MM.1S (cell line): Measurements from ENCODE around the gene UBTD1.

Experiments used
- DNase-seq: peaks from one replicate; pipeline ENCODE4 v3.0.0-alpha.2; 2015
- H2AFZ ChIP-seq: fragments of 300-600 bp; sonication (generic); 2 replicates; pipeline ENCODE4 v1.6.0; 2016; ENCODE audit warnings: antibody characterized with exemption, low read length
- H3F3A ChIP-seq: fragments of 300-600 bp; sonication (generic); 2 replicates; pipeline ENCODE4 v1.6.1; 2016; ENCODE audit warnings: mild to moderate bottlenecking, antibody characterized with exemption, low read length, moderate library complexity, mixed read lengths; ENCODE audit not compliant: insufficient read depth
- H3K27ac ChIP-seq: fragments of 300-600 bp; sonication (generic); 2 replicates; pipeline ENCODE4 v1.5.1; 2016; ENCODE audit warnings: mild to moderate bottlenecking, low read length
- H3K27me3 ChIP-seq: fragments of 300-600 bp; sonication (generic); replicated peaks from 2 replicates; pipeline ENCODE4 v1.6.0; 2016; ENCODE audit warnings: low read length; ENCODE audit not compliant: insufficient read depth
- H3K36me3 ChIP-seq: fragments of 300-600 bp; sonication (generic); replicated peaks from 2 replicates; pipeline ENCODE4 v1.6.1; 2016; ENCODE audit warnings: mild to moderate bottlenecking, low read length, mixed read lengths; ENCODE audit not compliant: insufficient read depth
- H3K4me1 ChIP-seq: fragments of 300-600 bp; sonication (generic); 2 replicates; pipeline ENCODE4 v1.6.1; 2016; ENCODE audit warnings: low read length, mixed read lengths
- H3K4me2 ChIP-seq: fragments of 300-600 bp; sonication (generic); 2 replicates; pipeline ENCODE4 v1.6.0; 2016; ENCODE audit warnings: low read depth, low read length
- H3K4me3 ChIP-seq: fragments of 300-600 bp; sonication (generic); 2 replicates; pipeline ENCODE4 v1.5.1; 2016; ENCODE audit warnings: low read length, mixed read lengths
- H3K79me2 ChIP-seq: fragments of 300-600 bp; sonication (generic); 2 replicates; pipeline ENCODE4 v1.6.1; 2016; ENCODE audit warnings: mixed run types, low read length, mixed read lengths
- H3K9ac ChIP-seq: fragments of 300-600 bp; sonication (generic); 2 replicates; pipeline ENCODE4 v1.6.1; 2016; ENCODE audit warnings: low read length, mixed read lengths
- H3K9me2 ChIP-seq: fragments of 300-600 bp; sonication (generic); replicated peaks from 2 replicates; pipeline ENCODE4 v1.6.1; 2016; ENCODE audit warnings: mild to moderate bottlenecking, low read length, mixed read lengths; ENCODE audit not compliant: insufficient read depth
- H3K9me3 ChIP-seq: fragments of 300-600 bp; sonication (generic); replicated peaks from 2 replicates; pipeline ENCODE4 v1.6.1; 2016; ENCODE audit warnings: mild to moderate bottlenecking, low read length, mixed read lengths; ENCODE audit not compliant: insufficient read depth
- H4K20me1 ChIP-seq: fragments of 300-600 bp; sonication (generic); 2 replicates; pipeline ENCODE4 v1.6.1; 2016; ENCODE audit warnings: mild to moderate bottlenecking, low read length, moderate library complexity, mixed read lengths; ENCODE audit not compliant: insufficient read depth
- CTCF ChIP-seq: fragments of 300-600 bp; sonication (generic); IDR thresholded peaks from 2 replicates; pipeline ENCODE4 v1.5.1; 2016; ENCODE audit warnings: antibody characterized with exemption, low read length, mixed read lengths
- EZH2 ChIP-seq: fragments of 300-600 bp; sonication (generic); optimal IDR thresholded peaks from 2 replicates; pipeline ENCODE3; 2017; ENCODE audit warnings: low read depth, mild to moderate bottlenecking, antibody characterized with exemption, low read length, mixed read lengths
- EZH2phosphoT487 ChIP-seq: fragments of 300-600 bp; sonication (generic); IDR thresholded peaks from 2 replicates; pipeline ENCODE4 v1.6.1; 2018; ENCODE audit warnings: antibody characterized with exemption, low read length

The UBTD1 gene

GRCh38 chr10:97585439-97585811 is 86.7 kb downstream of the UBTD1 start:
- Histone ChIP-seq H3K4me1 (no peaks in the 10 kb centered on the region), H3K27ac (no peak overlapping the region), H3K4me2 (no peak overlapping the region), H3K27me3 (no peaks in the 10 kb centered on the region), H3K4me3 (no peak overlapping the region), H3K9me3 (no peaks in the 10 kb centered on the region), H3K9me2 (no peaks in the 10 kb centered on the region), H3K9ac (no peak overlapping the region), H2AFZ (no peak overlapping the region), H4K20me1 (no peaks in the 10 kb centered on the region), H3K36me3 (no peaks in the 10 kb centered on the region), H3K79me2 (no peaks in the 10 kb centered on the region), H3F3A (no peaks in the 10 kb centered on the region)
- TF ChIP-seq CTCF, result no peak
- no peak for TF ChIP-seq EZH2
- TF ChIP-seq EZH2phosphoT487, result no peak
- DNase-seq, result no peak

DNA sequence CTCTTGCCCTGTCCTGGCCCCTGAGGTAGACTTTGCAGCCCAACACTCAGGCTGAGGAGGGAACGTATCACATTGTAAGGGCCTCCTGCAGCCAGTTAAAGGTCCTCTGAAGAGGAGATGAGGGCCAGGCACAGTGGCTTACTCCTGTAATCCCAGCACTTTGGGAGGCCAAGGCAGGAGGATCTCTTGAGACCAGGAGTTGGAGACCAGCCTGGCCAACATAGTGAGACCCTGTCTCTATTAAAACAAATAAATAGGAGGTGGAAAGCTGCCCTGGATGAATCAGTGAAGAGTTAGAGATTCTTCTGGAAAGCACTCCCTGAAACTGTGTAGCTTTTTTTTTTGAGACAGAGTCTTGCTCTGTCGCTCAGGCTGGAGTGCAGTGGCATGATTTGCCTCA is 88.5 kb downstream of the UBTD1 start:
- H3K36me3 ChIP-seq, result no peaks in the 10 kb centered on the region
- H3K79me2 ChIP-seq, result no peaks in the 10 kb centered on the region
- H3K9ac ChIP-seq, result no peak overlapping the region
- H3K27ac ChIP-seq, result no peak overlapping the region
- TF ChIP-seq EZH2phosphoT487 (no peak), CTCF (no peak), EZH2 (no peak)
- no peak overlapping the region for H3K4me3 ChIP-seq
- H3F3A ChIP-seq, result no peaks in the 10 kb centered on the region
- no peak overlapping the region for H2AFZ ChIP-seq
- DNase-seq, result no peak
- no peaks in the 10 kb centered on the region for H3K9me3 ChIP-seq
- no peaks in the 10 kb centered on the region for H4K20me1 ChIP-seq
- H3K4me2 ChIP-seq, result no peak overlapping the region
- H3K4me1 ChIP-seq, result no peaks in the 10 kb centered on the region
- H3K9me2 ChIP-seq, result no peaks in the 10 kb centered on the region
- no peaks in the 10 kb centered on the region for H3K27me3 ChIP-seq

DNA sequence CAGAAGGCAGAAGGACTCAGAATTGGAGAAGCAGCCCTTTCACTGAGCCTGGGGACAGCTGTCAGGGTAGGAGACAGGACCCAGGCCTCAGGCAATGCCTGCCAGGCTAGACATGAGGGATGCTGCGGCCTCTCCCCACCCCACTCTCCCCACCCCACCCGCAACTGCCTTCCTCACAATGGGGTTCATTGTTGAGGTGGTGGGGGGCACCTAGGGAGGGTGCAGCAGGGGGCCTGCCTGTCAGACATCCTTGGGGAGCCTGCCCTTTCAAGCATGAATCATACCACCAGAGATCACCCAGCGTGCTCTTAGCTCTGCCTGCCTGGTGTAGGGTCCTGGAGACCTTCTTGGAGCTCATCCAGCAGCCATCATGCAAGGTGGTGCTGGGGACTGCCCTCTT is 90.8 kb downstream of the UBTD1 start, which contains the start of gene C10orf62:
Gene C10orf62, plus strand, starts transcription at position 243 of the 400 bp plus-strand sequence. CDS start 177 bp downstream, outside the sequence.
- Histone ChIP-seq H3K79me2 (no peaks in the 10 kb centered on the region), H3F3A (no peaks in the 10 kb centered on the region), H3K4me1 (no peaks in the 10 kb centered on the region), H3K9me3 (no peaks in the 10 kb centered on the region), H3K27ac (no peak within 1 kb of the TSS), H3K4me3 (no peak within 1 kb of the TSS), H4K20me1 (no peaks in the 10 kb centered on the region), H3K36me3 (no peaks in the 10 kb centered on the region), H3K9me2 (no peaks in the 10 kb centered on the region), H3K27me3 (no peaks in the 10 kb centered on the region), H3K9ac (no peak within 1 kb of the TSS), H2AFZ (no peak within 1 kb of the TSS), H3K4me2 (no peak within 1 kb of the TSS)
- DNase-seq, result no peak
- no peak for TF ChIP-seq EZH2
- no peak for TF ChIP-seq CTCF
- no peak for TF ChIP-seq EZH2phosphoT487
